ES-I3 (cell line): ENCODE results near the gene TMEM40.
"Not testable (repeated sequence)": the region's sequence is repeated elsewhere in the genome, so short reads cannot be mapped to it uniquely, and the experiment has no call there.

Experiments used
- H3K36me3 ChIP-seq: 2 replicates; pipeline ENCODE4 v1.6.1; 2013; ENCODE audit warnings: mild to moderate bottlenecking, low read length, control low read depth, moderate library complexity; ENCODE audit not compliant: insufficient read depth
- H3K4me1 ChIP-seq: 2 replicates; pipeline ENCODE4 v1.6.1; 2013; ENCODE audit warnings: mild to moderate bottlenecking, control low read depth, low read length; ENCODE audit not compliant: insufficient read depth
- H3K9ac ChIP-seq: 2 replicates; pipeline ENCODE4 v1.6.1; 2013; ENCODE audit warnings: low read depth, mild to moderate bottlenecking, low read length, moderate library complexity
- H3K9me3 ChIP-seq: 2 replicates; pipeline ENCODE4 v1.6.1; 2013; ENCODE audit warnings: mild to moderate bottlenecking, low read length, moderate library complexity; ENCODE audit not compliant: control insufficient read depth, insufficient read depth

The TMEM40 gene

DNA sequence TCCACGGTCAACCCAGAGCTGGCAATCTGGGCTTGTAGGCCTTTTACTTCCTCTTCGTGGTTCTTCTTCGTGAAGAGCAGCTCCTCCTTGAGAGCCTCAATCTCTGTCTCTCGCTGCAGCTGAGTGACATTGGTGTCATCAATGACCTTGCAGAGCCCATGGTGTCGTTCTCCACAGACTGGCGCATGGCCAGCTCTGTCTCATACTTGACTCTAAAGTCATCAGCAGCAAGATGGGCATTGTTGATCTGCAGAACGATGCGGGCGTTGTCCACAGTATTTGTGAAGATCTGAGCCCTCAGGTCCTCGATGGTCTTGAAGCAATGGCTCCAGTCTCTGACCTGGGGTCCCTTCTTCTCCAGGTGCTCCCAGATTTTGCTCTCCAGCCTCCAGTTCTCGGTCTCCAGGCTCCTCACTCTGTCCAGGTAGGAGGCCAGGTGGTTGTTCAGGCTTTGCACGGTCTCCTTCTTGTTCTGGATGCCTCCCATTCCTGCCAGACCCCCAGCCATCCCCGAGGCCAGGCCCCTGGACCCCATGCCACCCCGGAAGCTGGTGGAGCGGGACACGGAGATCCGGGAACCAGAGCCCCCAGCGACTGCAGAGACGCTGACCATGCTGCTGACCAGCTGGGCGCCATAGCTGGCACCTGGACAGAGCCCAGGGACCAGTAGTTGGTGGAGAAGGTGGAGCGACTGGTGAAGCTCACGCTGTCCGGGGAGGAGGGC, 29.1 kb upstream of the TMEM40 start:
- H3K9me3 ChIP-seq, H3K36me3 ChIP-seq, H3K9ac ChIP-seq, H3K4me1 ChIP-seq: not testable (repeated sequence)

DNA sequence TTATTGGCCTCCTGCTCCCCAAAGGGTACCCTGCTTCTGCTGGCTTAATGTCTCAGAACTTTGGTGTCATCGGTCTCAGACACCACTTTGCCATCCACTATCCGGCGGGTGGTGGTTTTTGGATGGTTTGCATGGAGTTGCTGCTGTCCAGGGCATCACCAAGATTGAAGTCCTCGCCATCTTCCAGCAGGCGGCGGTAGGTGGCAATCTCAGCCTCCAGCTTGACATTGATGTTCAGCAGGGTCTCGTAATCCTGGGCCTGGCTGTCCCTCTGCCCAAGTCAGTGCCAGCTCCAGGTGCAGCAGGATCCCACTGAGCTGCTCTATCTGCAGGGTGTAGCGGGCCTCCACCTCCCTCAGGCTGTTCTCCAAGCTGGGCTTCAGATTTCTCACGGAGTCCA, 28.3 kb upstream of the TMEM40 start:
- not testable (repeated sequence) for H3K9me3 ChIP-seq, H3K9ac ChIP-seq, H3K36me3 ChIP-seq, H3K4me1 ChIP-seq

DNA sequence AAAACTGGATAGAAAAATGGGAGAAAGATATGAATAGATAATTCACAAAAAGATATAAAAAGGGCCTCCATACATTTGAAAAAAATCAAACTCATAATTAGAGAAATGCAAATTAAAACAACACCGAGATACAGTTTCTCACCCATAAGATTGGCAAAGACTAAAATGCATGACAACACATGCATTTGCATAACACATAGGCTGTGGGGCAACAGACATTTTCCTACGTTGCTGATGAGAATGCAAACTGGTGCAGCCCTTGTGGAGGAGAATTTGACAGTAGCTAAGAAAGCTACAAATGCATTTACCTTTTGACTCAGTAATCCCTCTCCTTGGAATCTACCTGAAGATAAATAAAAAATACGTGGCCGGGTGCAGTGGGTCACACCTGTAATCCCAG, 26.0 kb upstream of the TMEM40 start:
- no peaks in the 10 kb centered on the region for H3K36me3 ChIP-seq
- H3K9ac ChIP-seq = no peak overlapping the region; the same call in 1 of the 2 replicates
- H3K4me1 ChIP-seq = peaks cover 5% of the 10 kb centered on the region
- no peaks in the 10 kb centered on the region for H3K9me3 ChIP-seq

DNA sequence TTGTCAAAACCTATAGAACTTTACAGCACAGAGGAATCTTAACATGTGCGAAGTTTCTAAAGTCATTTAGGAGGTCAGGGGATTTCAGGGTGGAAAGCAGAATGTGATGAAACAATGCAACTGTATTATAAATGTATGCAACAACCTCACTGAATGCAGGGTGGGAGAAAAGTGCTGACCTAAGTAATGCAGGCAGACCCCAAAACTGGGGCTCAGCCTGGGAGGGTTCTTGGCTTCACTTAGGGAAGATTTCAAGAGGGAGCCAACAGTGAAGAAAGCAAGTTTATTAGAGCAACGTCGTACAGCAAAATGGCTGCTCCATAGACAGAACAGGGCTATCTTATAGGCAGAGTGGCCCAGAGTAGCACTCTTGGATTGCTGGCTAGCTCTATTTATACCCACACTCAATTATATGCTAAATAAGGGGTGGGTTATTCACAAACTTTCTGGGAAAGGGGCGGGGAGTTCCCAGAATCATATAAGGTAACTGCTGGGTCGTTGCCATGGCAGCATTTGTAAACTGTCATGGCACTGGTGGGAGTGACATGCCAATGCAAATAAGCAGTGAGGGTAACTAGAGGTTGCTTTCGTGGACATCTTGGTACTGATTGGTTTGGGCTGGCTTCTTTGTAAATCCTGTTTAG, 23.2 kb upstream of the TMEM40 start:
- Histone ChIP-seq H3K9ac (no peak overlapping the region), H3K36me3 (no peaks in the 10 kb centered on the region), H3K9me3 (no peaks in the 10 kb centered on the region)

DNA sequence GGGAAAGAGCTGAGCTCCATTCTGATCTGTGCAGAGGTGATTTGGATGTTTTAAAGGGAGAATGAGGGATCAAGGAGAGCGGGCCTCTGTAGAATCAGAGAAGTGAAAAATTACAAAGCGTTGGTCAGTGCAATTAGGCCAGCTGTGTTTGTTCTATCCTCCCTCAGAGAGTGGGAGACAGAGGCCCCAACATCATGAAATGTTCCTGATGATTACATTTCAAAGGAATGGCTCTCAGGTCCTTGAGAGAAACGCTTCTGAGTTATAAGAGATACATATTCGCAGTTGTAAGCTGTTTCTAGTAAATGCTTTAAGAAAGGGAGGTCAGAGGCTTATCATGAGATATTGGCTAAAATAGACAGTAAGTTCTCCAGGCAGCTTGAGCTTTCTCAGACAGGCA, 21.7 kb upstream of the TMEM40 start:
- no peaks in the 10 kb centered on the region for H3K36me3 ChIP-seq
- no peak overlapping the region for H3K9ac ChIP-seq
- H3K9me3 ChIP-seq = no peaks in the 10 kb centered on the region
- H3K4me1 ChIP-seq = peaks cover 5% of the 10 kb centered on the region

More for the DNA sequence above, 23.2 kb upstream of the TMEM40 start:
- H3K4me1 ChIP-seq = peaks cover 5% of the 10 kb centered on the region

DNA sequence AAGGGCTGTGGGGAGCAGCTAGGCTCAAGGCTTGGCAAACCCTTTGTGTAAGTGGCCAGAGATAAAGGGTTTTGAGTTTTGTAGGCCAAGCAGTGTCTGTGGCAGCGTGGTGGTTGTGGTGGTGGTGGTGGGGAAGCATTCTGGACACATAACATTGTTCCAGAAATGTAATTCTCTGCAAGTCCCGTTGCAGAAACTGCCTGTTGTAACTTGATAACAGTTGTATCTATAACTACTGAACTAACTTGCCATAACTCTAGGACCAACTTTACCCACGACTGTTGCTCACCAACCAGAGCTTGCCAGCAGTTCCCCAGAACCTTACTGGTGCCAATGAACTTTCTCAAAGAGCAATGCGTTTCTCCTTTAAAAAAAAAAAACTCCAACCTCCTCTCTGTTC, 18.1 kb upstream of the TMEM40 start:
- Histone ChIP-seq H3K4me1 (peaks cover 2% of the 10 kb centered on the region; the same call in 1 of the 2 replicates), H3K9ac (no peak overlapping the region), H3K9me3 (no peaks in the 10 kb centered on the region), H3K36me3 (no peaks in the 10 kb centered on the region)

DNA sequence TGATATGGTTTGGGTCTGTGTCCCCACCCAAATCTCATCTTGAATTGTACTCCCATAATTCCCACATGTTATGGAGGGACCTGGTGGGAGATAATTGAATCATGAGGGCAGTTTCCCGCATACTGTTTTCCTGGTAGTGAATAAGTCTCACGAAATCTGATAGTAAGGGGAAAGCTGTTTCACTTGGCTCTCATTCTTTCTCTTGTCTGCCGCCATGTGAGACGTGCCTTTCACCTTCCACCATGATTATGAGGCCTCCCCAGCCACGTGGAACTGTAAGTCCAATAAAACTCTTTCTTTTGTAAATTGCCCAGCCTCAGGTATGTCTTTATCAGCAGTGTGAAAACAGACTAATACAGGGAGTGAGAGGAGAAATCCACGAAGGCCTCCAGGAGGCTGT, 16.9 kb upstream of the TMEM40 start:
- not testable (repeated sequence) for H3K4me1 ChIP-seq, H3K9ac ChIP-seq, H3K9me3 ChIP-seq, H3K36me3 ChIP-seq

DNA sequence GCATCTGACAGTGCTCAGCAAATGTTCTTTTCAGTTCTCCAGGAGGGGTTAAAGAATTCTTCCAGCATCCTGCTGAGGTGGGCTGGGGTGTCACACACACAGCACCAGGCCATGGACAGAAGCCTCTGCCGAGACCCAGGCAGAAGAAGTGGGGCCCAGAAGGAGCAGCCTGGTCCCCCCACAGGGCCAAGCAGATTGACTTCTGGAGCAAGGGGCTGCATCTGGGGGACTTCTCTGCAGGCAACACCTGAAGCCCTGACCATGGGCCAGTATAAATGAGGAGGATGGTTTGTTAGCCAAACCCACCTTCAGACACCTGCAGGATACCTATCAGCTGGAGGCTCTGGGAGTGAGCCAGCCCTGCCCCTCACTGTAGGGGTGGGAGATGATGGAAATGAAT, 16.2 kb upstream of the TMEM40 start:
- Histone ChIP-seq H3K36me3 (no peaks in the 10 kb centered on the region), H3K9me3 (no peaks in the 10 kb centered on the region), H3K9ac (no peak overlapping the region), H3K4me1 (no peaks in the 10 kb centered on the region)

DNA sequence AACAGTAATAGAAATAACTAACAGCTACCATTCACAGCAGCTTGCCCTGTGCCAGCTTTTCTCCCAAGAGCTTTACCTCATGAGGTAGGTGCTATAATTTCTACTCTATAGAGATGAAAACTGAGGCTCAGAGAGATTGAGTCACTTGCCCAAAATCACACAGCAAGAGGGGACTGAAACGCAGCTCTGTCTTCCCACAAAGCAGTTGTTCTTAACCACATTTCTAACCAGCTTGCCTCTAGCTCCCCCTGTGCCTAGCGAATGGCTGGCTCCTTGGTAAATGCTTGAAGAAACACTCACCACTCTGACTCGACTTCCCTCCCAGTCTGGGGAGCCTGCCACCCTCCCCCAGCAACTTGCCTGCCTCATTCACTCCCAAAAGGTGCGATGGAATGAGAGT, 15.6 kb upstream of the TMEM40 start:
- H3K9me3 ChIP-seq = no peaks in the 10 kb centered on the region
- no peaks in the 10 kb centered on the region for H3K36me3 ChIP-seq
- no peak overlapping the region for H3K9ac ChIP-seq
- H3K4me1 ChIP-seq = 0 out of 2 replicates have a peak, but pooled peaks cover under 1% of the 10 kb centered on the region

DNA sequence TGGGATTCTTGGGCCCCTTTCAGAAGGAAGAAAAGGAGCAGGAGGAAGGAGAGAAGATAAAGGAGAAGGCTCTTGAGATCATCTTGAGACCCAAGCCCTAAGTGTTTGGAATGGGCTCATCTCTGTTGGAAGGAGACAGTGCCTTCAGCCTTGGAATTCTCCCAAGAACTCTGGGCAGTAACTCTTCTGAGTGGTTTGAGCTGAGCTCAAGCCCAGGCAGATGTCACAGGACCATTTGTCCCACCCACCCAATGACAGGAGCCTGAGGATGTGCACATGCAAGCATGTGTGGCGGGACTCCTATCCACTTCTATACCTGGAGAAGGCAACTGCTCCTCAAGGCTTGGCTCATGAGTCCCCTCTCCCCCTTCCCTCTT, 14.6 kb upstream of the TMEM40 start:
- Histone ChIP-seq H3K36me3 (no peaks in the 10 kb centered on the region), H3K4me1 (0 out of 2 replicates have a peak, but pooled peaks cover 4% of the 10 kb centered on the region), H3K9ac (no peak overlapping the region), H3K9me3 (no peaks in the 10 kb centered on the region)

DNA sequence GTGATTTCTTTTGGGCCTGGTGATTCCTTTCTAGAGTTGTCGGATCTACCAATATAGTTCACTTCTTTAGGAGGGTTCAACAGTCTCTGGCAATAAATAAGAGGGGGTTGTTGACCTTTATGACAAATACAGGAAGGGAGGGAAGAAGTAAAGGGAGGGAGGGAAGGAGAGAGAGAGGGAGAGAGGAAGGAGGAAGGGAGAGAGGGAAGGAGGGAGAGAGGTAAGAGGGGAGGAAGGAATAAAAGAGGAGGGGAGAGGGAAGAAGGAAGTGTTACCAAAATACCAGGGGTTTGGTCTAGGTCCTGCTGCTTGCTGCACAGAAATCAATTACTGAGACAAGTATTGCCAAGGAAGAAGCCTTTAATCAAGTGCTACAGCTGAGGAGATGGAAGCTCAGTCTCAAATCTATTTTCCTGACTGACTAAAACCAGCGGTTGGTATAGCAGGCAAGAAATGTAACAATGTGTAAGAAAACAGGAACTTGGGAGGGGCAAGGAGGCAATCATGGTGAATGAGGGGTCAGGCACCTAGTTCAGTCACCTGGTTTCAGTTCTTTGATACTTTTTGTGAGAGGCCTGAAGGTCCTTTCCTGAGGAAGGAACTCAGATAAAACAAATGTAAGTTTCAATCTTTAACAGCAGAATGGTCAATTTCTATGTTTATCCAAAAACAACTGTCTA, 14.1 kb upstream of the TMEM40 start:
- no peaks in the 10 kb centered on the region for H3K36me3 ChIP-seq
- H3K9me3 ChIP-seq = no peaks in the 10 kb centered on the region
- H3K4me1 ChIP-seq = 0 out of 2 replicates have a peak, but pooled peaks cover 4% of the 10 kb centered on the region
- H3K9ac ChIP-seq = no peak overlapping the region

DNA sequence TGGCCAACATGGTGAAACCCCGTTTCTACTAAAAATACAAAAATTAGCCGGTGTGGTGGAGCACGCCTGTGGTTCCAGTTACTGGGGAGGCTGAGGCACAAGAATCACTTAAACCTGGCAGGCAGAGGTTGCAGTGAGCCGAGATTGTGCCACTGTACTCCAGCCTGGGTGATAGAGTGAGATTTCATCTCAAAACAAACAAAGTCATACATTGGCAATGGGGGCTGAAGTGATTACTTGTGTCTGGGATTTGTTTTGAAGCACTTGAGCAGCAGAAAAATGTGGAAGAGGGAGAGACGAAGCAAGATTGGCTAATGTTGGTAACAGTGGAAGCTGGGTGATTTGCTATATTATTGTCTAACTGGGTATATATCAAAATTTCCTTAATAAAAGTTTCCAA, 13.4 kb upstream of the TMEM40 start:
- no peaks in the 10 kb centered on the region for H3K36me3 ChIP-seq
- H3K9ac ChIP-seq = no peak overlapping the region
- no peaks in the 10 kb centered on the region for H3K9me3 ChIP-seq
- 0 out of 2 replicates have a peak, but pooled peaks cover 4% of the 10 kb centered on the region for H3K4me1 ChIP-seq

DNA sequence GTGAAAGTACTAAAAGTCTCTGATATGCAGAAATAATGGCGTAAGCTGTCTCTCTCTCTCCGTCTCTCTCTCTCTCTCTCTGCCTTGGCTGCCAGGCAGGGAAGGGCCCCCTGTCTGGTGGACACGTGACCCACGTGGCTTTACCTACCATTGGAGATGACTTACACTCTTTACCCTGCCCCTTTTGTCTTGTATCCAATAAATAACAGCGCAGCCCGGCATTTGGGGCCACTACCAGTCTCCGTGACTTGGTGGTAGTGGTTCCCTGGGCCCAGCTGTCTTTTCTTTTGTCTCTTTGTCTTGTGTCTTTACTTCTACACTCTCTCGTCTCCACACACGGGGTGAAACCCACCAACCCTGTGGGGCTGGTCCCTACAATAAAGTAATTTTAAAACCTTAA, 12.2 kb upstream of the TMEM40 start:
- no peaks in the 10 kb centered on the region for H3K9me3 ChIP-seq
- H3K9ac ChIP-seq = no peak overlapping the region
- 0 out of 2 replicates have a peak, but pooled peaks cover 4% of the 10 kb centered on the region for H3K4me1 ChIP-seq
- no peaks in the 10 kb centered on the region for H3K36me3 ChIP-seq

DNA sequence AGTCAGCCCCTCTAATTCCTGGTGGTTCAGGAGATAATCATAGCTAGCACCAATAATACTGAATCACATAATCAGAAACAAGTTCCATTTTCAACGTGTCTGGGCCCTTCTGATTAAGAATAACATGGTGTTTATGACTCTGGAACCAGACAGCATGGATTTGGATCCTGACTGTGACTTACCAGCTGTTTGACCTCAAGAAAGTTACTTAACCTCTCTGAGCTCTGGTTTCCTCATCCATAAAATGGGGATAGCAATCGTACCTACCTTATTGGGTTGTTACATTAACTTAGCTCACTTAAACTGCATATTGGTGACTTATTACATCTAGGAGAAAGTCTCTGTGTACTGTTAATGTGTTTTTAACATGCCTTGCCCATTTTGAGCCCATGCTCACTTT, 10.7 kb upstream of the TMEM40 start:
- Histone ChIP-seq H3K36me3 (no peaks in the 10 kb centered on the region), H3K9me3 (no peaks in the 10 kb centered on the region), H3K4me1 (0 out of 2 replicates have a peak, but pooled peaks cover 4% of the 10 kb centered on the region), H3K9ac (no peak overlapping the region)
